ENCODE measurements around the gene ABCC3.
A peak's percentile ranks its signal among the peaks of the same experiment; 100 is the strongest.

ABCC3 gene

DNA sequence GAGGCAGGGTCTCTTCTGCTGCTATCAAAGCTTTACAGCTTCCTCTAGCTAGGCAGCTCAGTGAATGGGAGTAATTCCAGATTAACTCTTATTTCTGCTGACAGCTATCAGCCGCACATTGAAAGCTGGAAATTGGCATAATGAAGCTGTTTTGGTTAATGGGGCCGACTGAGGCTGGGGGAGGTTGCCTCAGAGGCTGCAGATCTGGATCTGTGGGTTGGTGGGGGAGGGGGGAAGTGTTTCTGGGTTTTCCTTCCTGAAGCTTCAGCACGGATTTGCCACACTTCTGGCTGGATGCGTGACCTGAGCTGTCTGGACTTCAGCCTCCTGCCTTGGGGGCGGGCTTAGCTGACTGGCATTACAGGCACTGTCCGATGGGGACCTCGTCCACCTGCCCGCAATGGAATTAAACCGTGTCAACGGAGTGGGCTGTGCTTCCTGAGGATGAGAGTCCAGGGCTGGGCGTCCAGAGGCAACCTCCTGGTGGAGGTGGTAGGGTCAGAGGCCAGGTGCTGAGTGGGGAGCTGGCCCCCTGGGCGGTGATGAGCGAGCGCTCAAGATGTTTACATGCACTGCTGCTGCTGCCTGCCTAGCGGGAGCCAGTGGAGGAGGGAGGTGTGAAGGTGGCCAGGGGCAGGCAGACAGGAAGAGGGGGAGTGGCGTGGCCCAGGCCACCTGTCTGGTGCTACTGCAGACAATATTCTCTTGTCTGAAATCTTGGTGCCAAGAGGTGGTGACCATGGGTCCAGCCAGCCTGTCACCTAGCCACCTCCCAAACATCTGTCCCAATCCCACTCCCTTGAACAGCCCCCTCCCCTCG, 6.7 kb upstream of the ABCC3 start:
- peak; percentile 65 for DNase-seq (ENCODE audit: low spot score)

DNA sequence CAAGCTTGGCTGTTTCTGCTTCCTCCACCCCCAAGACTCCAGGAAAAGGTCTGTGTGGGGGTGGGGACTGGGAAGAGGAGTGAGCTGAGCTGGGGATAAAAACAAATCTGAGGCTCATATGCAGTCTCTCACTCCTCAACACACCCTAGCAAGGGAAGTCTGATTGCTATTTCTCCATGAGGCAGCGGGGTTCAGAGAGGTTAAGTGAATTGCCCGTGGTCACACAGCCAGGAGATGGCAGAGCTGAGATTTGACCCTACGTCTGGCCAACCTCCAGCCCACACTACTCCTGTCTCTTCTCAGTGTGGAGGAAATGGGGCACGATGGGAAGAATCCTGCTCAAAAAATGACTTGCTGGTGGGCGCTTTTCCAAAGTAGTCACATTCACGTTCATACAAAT, 4.8 kb upstream of the ABCC3 start:
- DNase-seq (ENCODE audit: low spot score): no peak

DNA sequence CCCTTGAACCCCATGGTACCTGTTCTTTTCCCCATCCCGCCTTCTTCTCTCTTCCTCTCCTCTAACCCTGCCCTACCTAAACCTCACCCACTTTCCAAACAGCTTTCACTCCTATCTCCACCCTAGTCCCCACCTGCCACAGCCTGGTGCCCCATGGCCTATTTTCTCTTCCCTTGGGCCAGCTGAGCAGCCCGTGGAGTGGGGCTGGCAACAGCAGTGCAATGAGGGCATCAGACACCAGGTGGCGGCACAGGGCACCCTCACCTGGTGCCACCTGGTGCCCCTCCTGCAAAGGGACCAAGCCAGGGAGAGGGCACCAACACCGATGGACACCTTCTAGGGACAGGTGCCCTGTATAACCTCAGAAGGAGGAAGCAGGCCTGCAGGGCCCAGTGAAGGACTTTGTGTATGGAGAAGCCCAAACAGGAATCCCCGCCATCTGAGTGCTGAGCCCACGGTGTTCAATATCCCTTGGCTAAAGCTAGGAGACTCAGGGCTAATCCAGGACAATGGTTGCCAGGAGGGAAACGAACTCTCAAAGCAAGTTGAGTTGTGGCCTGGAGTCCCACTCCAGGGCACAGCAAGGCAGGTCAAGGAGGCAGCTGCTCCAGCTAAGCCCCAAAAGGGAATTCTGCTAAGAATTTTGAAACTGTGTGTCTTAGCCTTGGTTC, 4.0 kb upstream of the ABCC3 start:
- DNase-seq (ENCODE audit: low spot score): peak; percentile 68

DNA sequence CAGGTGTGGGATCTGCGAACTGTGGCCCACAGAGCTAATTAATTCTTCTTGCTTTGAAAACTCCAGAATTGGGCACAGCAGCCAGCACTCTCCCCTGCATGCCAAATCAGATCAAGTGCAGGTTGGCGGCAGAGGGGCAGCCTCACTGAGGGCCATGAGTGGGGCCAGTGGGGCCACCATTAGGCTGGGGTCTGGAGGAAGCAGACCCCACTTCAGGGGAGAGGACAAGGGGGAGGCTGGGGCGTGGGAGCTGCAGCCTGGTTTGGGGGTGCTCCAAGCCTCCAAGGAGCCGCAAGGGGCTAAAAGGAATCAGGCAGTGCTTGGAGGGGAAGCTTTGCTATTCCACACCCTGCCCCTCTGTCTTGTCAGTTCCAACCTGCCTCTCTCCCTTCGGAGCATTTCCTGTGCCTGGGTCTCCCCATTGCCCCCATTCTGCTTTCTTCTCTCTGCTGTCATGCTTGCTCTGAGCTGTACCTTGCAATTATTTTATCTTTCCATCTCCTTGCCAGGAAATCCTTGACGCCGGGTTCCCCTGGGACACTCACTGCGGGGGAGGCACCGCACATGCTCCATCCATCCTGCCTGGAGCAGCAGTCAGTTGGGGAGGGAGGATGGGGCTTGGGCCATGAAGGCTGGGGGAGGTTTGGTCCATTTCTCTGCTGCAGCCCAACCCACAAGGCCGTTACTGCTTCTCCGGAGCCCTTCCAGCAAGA, 3.3 kb upstream of the ABCC3 start:
- DNase-seq (ENCODE audit: low spot score): no peak

- DNase-seq (ENCODE audit: low spot score): no peak
These were observed 2.6 kb upstream of the ABCC3 start for GRCh38 chr17:50631908-50632571.

DNA sequence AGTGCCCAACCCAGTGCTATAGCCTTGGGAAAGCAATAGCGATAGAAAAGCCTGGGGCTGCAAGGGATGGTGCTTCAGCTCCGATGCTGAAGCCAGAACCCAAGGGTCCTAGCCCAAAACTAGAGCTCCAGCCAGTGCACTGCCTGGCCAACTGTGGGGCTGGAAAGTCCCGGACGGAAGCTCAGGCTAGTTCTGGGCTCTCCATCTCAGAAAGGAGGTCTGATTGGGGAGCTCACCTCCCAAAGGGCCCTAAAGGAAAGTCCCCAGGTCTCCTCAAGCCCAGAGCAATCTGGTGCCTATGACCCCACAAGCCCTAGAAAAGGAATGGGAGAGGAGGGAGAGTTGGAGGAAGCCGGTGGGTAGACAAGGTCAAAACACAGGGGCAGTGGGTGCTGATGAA, 2.0 kb upstream of the ABCC3 start:
- DNase-seq (ENCODE audit: low spot score): no peak

GRCh38 chr17:50633683-50634082, 998 bp upstream of the ABCC3 start:
- no peak for DNase-seq (ENCODE audit: low spot score)

GRCh38 chr17:50634915-50635731, 442 bp downstream of the ABCC3 start:
- no peak for DNase-seq (ENCODE audit: low spot score)

DNA sequence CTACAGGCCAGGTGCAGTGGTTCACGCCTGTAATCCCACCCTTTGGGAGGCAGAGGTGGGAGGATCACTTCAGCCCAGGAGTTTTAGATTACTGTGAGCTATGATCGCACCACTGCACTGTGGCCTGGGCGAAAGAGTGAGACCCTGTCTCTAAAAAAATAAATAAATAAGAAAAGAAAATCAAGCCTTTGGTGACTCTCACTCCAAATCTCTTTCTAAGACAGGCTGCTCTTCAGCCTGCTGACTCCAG, 976 bp downstream of the ABCC3 start:
- no peak for DNase-seq (ENCODE audit: low spot score)

DNA sequence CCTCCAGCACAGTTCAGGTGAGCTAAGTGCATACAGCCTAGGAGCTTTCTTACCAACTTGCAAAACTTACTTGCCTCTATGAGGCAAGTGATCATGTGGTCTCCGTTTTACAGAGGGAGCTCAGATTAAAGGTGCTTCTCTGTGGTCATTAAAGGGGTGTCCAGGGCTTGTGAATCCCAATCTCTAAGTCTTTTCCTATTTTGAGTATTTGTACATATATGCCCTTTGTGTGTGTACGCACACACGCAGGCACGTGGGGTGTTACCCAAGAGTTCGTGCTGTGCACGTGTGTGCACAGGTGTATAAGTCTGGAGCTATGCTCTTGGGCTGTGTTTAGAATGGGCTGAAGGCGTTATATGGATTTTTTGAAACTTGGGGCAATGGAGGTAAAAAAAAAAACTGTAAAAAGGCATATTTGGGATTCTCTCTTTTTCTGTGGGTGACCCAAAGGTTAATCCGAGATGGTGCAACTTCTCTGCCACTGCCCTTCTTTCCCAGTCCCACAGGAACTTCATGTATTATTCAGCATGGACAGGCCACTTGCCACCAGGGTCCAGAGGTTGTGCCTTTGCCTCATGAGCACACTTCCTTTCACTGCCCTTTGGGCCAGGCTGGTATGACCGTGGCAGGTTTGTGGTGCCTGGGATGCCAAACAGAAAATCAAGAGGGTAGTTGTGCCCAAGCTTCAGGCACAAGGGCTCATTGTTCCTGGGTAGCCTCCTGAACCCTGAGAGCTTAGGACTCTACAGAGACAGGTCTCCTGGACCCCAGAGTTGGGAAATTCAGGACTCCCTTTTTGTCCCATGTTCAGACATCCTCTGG, 1.5 kb downstream of the ABCC3 start:
- no peak for DNase-seq (ENCODE audit: low spot score)

GRCh38 chr17:50636804-50637195, 2.1 kb downstream of the ABCC3 start:
- DNase-seq (ENCODE audit: low spot score): no peak

GRCh38 chr17:50637829-50638605, 3.3 kb downstream of the ABCC3 start:
- DNase-seq (ENCODE audit: low spot score): no peak

DNA sequence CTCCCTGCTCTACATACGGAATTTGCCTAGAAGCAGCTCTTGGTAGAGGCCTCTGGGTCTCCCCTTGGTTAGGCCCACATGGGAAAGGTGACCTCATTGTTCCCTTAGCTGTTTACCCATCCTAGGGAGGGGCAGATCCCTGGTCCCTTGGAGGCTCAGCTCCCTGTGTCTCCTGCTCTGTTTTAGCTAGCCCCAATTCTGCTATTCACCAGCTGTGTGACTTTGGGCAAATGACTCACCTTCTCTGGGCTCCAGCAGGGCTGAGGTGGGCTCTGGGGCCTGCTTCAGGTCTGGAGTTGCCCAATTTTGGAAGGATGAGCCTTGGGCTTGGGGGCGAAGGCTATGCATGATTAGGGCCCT, 3.9 kb downstream of the ABCC3 start:
- DNase-seq (ENCODE audit: low spot score): peak; percentile 73

DNA sequence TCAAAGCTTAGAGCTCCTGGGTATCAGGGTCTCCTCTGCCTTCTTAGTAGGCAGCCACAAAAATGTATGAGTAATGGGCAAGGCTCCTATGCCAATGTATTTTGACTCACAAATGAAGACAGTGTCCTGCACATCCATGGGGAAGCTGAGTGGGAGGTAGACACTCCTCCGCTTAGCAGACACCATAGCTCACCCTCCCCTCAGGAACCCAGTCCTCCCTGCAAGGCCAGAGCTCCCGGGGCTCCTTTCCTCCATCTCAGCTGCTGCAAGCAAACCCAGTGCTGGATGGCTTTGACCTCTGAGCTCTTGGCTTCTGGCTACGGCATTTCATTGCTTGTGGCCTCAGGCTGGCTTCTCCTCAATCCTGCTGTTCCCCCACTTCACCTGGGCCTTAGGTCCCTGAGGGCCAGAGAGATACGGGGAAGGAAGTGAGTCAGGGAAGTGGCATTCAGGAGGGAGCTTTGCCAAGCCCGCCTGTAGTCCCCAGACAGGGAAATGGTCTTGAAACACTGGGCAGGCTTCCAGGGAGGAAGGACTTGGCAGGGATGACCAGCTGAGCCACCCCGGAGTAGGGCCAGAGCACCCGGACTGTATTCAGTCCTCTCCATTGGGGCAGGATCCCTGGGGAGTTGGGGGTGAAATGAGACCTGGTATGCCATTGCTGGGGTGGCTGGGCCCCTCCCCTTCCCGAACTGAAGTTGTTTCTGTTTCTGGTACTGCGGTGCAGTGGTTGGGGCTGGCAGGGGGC, 4.5 kb downstream of the ABCC3 start:
- DNase-seq (ENCODE audit: low spot score): peak; percentile 95

DNA sequence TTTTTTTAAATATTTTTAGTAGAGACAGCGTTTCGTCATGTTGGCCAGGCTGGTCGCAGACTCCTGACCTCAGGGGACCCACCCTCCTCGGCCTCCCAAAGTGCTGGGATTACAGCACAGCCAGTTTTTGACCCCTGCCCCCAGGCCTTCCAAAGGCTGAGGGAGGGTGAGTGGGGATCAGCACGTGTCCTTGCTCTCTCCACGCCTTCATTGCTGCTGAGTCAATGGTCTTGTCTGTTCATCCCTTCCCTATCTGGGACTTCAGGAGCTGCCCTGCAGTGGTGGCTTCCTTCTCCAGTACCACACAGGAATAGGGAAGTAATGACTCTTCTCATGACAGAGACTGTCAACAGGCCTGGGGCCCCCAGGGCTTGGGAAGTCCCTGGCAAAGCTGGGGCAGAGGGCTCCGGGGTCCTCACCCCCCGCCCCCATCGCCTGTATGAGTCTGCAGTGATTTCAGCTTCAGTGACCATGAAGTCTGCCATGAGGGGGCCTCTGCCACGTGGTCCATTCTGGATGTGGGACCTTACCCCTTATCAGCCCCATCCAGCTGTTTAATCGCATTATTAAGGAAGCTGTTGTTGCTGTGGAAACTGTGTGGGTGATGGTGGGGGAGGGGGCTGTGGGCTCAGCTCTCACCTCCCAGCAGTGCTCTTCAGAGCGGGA, 6.1 kb downstream of the ABCC3 start:
- DNase-seq (ENCODE audit: low spot score): no peak

GRCh38 chr17:50641357-50641756, 6.7 kb downstream of the ABCC3 start:
- DNase-seq (ENCODE audit: low spot score): no peak

DNA sequence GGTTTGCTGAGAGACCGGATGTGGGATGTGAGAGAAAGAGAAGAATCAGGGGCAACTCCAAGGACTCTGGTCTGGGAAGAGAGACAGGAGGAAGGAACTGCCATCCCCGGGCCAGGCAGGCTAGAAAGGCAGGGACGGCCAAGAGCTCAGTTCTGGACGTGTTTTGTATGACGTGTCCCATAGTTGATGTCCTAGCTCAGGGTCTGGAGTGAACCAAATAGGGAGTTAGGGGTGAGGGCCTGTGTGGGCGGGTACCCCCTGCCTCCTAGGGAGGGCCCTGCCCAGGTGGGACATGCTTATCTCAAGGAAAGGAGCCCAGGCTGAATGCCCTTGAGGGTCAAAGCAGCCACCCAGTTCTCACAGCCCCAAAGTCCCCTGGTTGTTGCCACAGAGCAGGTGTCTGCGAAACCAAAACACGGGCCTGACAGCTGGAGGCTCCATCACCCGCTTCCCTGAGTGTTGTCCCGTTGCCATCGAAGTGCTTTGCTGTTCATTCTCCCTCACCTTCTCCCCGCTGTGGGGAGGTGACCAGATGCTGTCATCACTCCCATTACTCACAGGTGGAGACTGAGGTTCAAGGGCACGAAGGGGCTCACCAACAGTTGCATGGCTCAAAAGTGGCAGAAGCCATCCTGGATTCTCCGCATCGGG, 7.5 kb downstream of the ABCC3 start:
- DNase-seq (ENCODE audit: low spot score): no peak
